GM12878 (cell line): Measurements from ENCODE around the gene RPA3. TPM values are rescaled to one million over a fixed set of nuclear protein-coding genes. Genes with fewer than 3 reads are reported as not detected.

Experiments used
- ATF7 ChIP-seq: fragments of 450-650 bp; IDR thresholded peaks from 2 replicates; pipeline ENCODE4 v1.6.1; 2016; ENCODE audit warnings: low read depth, mild to moderate bottlenecking
- BACH1 ChIP-seq: fragments of 450-650 bp; IDR thresholded peaks from 2 replicates; pipeline ENCODE4 v1.6.1; 2017; ENCODE audit warnings: mild to moderate bottlenecking, borderline replicate concordance
- BMI1 ChIP-seq: fragments of 450-650 bp; IDR thresholded peaks from 2 replicates; pipeline ENCODE4 v1.6.1; 2016; ENCODE audit warnings: mild to moderate bottlenecking, moderate library complexity, borderline replicate concordance
- CEBPB ChIP-seq, 2 experiments: fragments of 150-350 bp in 1 of 2; IDR thresholded peaks; 2 replicates each; pipeline ENCODE4 v1.6.1; 2012 to 2014; ENCODE audit warnings: low read depth in 2 of 2, low read length in 2 of 2, borderline replicate concordance in 1 of 2, inconsistent platforms in 1 of 2
- ESRRA ChIP-seq: IDR thresholded peaks from 2 replicates; pipeline ENCODE4 v1.6.1; 2012; ENCODE audit warnings: mild to moderate bottlenecking, low read length, improper control_type of control experiment
- EZH2 ChIP-seq: IDR thresholded peaks from 2 replicates; pipeline ENCODE4 v1.6.1; 2012; ENCODE audit warnings: low read depth, mild to moderate bottlenecking, control low read depth, inconsistent platforms, low read length, borderline replicate concordance; ENCODE audit not compliant: control insufficient read depth
- MEF2B ChIP-seq: fragments of 450-650 bp; IDR thresholded peaks from 2 replicates; pipeline ENCODE4 v1.6.1; 2018; ENCODE audit warnings: mild to moderate bottlenecking, moderate library complexity; ENCODE audit not compliant: partially characterized antibody, poor library complexity, severe bottlenecking
- NR2C1 ChIP-seq: fragments of 450-650 bp; IDR thresholded peaks from 2 replicates; pipeline ENCODE4 v1.6.1; 2017; ENCODE audit warnings: antibody characterized with exemption, mild to moderate bottlenecking, moderate library complexity
- NR2F1 ChIP-seq: fragments of 450-650 bp; conservative IDR thresholded peaks from 2 replicates; pipeline ENCODE4 v1.6.1; 2017; ENCODE audit warnings: mild to moderate bottlenecking
- TCF12 ChIP-seq: IDR thresholded peaks from 2 replicates; pipeline ENCODE4 v1.6.1; 2011; ENCODE audit warnings: low read depth, mild to moderate bottlenecking, low read length
- polyA plus RNA-seq, 11 experiments: library from polyadenylated mRNA; depleted of rRNA in 4 of 11; unstranded in 6 of 11; stranded (reverse) in 5 of 11; fragments of >200 nt; fragmentation: Nextera tagmentation in 4 of 11; fragmentation: Illumina TruSeq in 1 of 11; extraction: Ambion mirVana in 4 of 11; extraction: Trizol in 1 of 11; gene quantifications; 1 replicate in 1 of 11; 2 replicates in 10 of 11; pipeline versions ENCODE4 v1.2.1 to v1.2.3, GENCODE V29; 2011 to 2016; ENCODE audit warnings: inconsistent platforms in 2 of 11, missing spikeins in 2 of 11, low read depth in 1 of 11
- total RNA-seq, 4 experiments: library from RNA; depleted of rRNA in 3 of 4; stranded (reverse); fragments of >200 nt in 3 of 4; fragmentation: Illumina TruSeq in 1 of 4; extraction: Trizol in 1 of 4; gene quantifications; 2 replicates each; pipeline versions ENCODE4 v1.2.1 to v1.2.3, GENCODE V29; 2013 to 2021
- TF ChIP-seq, protein P1 (sequence below): IDR thresholded peaks from 2 replicates; pipeline ENCODE4 v1.6.1; 2011; ENCODE audit warnings: low read depth, mild to moderate bottlenecking, low read length, moderate library complexity, borderline replicate concordance; ENCODE audit errors: extremely low read depth
- TF ChIP-seq, protein P2 (sequence below): fragments of 450-650 bp; formaldehyde crosslinking; IDR thresholded peaks from 2 replicates; pipeline ENCODE4 v1.4.0; 2022; ENCODE audit warnings: mild to moderate bottlenecking, moderate library complexity
- TF ChIP-seq, protein P3 (sequence below): IDR thresholded peaks from 2 replicates; pipeline ENCODE4 v1.6.1; 2012; ENCODE audit warnings: improper control_type of control experiment, low read depth, low read length; ENCODE audit not compliant: insufficient replicate concordance
- TF ChIP-seq, protein P4 (sequence below): IDR thresholded peaks from 2 replicates; pipeline ENCODE4 v1.6.1; 2012; ENCODE audit warnings: mild to moderate bottlenecking, low read depth, low read length
- TF ChIP-seq, protein P5 (sequence below): fragments of 450-650 bp; IDR thresholded peaks from 2 replicates; pipeline ENCODE4 v1.6.1; 2016; ENCODE audit warnings: mild to moderate bottlenecking

The RPA3 gene
- total and polyA plus RNA-seq, 10 of the 15 experiments (the other 5 are each of a cell fraction or from before 2014, with no cell fraction given): 60.2 to 343 (median 112) TPM

DNA sequence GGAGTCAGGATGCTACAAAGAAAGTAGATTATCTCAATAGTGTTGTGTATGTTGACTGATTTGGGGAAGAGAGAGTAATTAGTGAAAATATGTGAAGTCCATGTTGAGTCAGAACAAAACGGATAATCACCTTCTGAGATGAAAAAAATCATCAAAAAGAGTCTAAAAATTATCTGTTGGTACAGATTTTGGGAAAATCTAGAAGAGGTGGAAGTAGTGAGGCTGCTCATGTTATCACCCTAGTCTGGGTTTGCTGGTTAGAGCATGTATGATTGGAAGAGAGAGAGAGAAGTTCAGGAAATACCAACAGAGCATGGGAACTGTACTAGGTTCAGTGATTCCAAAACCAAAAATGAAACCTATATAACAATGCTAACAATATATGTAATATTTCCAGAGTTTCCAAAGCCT is 12.3 kb downstream of the RPA3 start (continued):
- TF ChIP-seq, protein P1, sequence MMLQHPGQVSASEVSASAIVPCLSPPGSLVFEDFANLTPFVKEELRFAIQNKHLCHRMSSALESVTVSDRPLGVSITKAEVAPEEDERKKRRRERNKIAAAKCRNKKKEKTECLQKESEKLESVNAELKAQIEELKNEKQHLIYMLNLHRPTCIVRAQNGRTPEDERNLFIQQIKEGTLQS: no peak
- TF ChIP-seq NR2C1 (no peak), ATF7 (peak; percentile 88), NR2F1 (0 out of 2 replicates have a peak, but pooled peaks have one; percentile 15), BMI1 (peak; percentile 89), EZH2 (no peak), MEF2B (peak; percentile 53), BACH1 (peak; percentile 94; the same call in 1 of the 2 replicates), CEBPB (IDR thresholded peaks at IDR 0.05; ENCODE audit: borderline replicate concordance in 1 of 2, low read depth in 2 of 2, low read length in 2 of 2) (0 out of 4 replicates have a peak, but pooled peaks of 1 of the 2 experiments have one; percentile 15), ESRRA (no peak), TCF12 (no peak)
- TF ChIP-seq, protein P2, sequence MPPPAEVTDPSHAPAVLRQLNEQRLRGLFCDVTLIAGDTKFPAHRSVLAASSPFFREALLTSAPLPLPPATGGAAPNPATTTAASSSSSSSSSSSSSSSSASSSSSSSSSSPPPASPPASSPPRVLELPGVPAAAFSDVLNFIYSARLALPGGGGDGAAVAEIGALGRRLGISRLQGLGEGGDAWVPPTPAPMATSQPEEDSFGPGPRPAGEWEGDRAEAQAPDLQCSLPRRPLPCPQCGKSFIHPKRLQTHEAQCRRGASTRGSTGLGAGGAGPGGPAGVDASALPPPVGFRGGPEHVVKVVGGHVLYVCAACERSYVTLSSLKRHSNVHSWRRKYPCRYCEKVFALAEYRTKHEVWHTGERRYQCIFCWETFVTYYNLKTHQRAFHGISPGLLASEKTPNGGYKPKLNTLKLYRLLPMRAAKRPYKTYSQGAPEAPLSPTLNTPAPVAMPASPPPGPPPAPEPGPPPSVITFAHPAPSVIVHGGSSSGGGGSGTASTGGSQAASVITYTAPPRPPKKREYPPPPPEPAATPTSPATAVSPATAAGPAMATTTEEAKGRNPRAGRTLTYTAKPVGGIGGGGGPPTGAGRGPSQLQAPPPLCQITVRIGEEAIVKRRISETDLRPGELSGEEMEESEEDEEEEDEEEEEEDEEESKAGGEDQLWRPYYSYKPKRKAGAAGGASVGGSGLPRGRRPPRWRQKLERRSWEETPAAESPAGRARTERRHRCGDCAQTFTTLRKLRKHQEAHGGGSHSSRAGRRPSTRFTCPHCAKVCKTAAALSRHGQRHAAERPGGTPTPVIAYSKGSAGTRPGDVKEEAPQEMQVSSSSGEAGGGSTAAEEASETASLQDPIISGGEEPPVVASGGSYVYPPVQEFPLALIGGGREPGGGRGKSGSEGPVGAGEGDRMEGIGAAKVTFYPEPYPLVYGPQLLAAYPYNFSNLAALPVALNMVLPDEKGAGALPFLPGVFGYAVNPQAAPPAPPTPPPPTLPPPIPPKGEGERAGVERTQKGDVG (CRISPR knock-in tag): no peak
- TF ChIP-seq, protein P3, sequence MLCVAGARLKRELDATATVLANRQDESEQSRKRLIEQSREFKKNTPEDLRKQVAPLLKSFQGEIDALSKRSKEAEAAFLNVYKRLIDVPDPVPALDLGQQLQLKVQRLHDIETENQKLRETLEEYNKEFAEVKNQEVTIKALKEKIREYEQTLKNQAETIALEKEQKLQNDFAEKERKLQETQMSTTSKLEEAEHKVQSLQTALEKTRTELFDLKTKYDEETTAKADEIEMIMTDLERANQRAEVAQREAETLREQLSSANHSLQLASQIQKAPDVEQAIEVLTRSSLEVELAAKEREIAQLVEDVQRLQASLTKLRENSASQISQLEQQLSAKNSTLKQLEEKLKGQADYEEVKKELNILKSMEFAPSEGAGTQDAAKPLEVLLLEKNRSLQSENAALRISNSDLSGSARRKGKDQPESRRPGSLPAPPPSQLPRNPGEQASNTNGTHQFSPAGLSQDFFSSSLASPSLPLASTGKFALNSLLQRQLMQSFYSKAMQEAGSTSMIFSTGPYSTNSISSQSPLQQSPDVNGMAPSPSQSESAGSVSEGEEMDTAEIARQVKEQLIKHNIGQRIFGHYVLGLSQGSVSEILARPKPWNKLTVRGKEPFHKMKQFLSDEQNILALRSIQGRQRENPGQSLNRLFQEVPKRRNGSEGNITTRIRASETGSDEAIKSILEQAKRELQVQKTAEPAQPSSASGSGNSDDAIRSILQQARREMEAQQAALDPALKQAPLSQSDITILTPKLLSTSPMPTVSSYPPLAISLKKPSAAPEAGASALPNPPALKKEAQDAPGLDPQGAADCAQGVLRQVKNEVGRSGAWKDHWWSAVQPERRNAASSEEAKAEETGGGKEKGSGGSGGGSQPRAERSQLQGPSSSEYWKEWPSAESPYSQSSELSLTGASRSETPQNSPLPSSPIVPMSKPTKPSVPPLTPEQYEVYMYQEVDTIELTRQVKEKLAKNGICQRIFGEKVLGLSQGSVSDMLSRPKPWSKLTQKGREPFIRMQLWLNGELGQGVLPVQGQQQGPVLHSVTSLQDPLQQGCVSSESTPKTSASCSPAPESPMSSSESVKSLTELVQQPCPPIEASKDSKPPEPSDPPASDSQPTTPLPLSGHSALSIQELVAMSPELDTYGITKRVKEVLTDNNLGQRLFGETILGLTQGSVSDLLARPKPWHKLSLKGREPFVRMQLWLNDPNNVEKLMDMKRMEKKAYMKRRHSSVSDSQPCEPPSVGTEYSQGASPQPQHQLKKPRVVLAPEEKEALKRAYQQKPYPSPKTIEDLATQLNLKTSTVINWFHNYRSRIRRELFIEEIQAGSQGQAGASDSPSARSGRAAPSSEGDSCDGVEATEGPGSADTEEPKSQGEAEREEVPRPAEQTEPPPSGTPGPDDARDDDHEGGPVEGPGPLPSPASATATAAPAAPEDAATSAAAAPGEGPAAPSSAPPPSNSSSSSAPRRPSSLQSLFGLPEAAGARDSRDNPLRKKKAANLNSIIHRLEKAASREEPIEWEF: peak; percentile 81
- TF ChIP-seq, protein P4, sequence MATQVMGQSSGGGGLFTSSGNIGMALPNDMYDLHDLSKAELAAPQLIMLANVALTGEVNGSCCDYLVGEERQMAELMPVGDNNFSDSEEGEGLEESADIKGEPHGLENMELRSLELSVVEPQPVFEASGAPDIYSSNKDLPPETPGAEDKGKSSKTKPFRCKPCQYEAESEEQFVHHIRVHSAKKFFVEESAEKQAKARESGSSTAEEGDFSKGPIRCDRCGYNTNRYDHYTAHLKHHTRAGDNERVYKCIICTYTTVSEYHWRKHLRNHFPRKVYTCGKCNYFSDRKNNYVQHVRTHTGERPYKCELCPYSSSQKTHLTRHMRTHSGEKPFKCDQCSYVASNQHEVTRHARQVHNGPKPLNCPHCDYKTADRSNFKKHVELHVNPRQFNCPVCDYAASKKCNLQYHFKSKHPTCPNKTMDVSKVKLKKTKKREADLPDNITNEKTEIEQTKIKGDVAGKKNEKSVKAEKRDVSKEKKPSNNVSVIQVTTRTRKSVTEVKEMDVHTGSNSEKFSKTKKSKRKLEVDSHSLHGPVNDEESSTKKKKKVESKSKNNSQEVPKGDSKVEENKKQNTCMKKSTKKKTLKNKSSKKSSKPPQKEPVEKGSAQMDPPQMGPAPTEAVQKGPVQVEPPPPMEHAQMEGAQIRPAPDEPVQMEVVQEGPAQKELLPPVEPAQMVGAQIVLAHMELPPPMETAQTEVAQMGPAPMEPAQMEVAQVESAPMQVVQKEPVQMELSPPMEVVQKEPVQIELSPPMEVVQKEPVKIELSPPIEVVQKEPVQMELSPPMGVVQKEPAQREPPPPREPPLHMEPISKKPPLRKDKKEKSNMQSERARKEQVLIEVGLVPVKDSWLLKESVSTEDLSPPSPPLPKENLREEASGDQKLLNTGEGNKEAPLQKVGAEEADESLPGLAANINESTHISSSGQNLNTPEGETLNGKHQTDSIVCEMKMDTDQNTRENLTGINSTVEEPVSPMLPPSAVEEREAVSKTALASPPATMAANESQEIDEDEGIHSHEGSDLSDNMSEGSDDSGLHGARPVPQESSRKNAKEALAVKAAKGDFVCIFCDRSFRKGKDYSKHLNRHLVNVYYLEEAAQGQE: no peak
- TF ChIP-seq, protein P5, sequence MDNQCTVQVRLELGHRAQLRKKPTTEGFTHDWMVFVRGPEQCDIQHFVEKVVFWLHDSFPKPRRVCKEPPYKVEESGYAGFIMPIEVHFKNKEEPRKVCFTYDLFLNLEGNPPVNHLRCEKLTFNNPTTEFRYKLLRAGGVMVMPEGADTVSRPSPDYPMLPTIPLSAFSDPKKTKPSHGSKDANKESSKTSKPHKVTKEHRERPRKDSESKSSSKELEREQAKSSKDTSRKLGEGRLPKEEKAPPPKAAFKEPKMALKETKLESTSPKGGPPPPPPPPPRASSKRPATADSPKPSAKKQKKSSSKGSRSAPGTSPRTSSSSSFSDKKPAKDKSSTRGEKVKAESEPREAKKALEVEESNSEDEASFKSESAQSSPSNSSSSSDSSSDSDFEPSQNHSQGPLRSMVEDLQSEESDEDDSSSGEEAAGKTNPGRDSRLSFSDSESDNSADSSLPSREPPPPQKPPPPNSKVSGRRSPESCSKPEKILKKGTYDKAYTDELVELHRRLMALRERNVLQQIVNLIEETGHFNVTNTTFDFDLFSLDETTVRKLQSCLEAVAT: peak; percentile 51; the same call in 1 of the 2 replicates
